Measurements from ENCODE around the gene DAZ2.
"Not testable (repeated sequence)": the region's sequence is repeated elsewhere in the genome, so short reads cannot be mapped to it uniquely, and the experiment has no call there.

DNA sequence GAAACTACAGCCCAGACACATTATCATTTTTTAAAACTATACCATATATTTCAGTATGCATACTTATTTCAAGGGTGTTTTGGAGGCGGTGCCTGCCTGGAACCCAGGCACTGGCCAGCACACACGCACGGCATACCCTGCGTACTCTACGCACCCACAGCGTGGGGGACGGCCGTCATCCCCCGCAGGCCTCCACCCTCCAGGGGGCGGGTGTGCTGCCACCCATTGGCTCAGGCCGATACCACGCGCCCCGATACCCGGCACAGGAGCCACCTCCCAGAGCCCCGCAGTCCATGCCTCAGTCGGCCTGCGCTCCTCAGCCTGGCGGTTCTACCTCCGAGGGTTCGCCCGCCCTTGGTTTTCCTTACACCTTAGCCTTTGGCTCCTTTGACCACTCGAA, at the start of gene DAZ2:
- not testable (repeated sequence) for TF ChIP-seq TCF7L2 (IDR thresholded peaks at IDR 0.05; ENCODE audit: borderline replicate concordance, low read depth, low read length); ZNF670 (tag by site-specific recombination; IDR thresholded peaks at IDR 0.05; ENCODE audit: low read depth); ZNF121 (tag by site-specific recombination; IDR thresholded peaks at IDR 0.05); ZBTB1 (tag by site-specific recombination; IDR thresholded peaks at IDR 0.05); ZNF221 (tag by site-specific recombination; IDR thresholded peaks at IDR 0.05; ENCODE audit: borderline replicate concordance); MEIS1 (CRISPR knock-in tag; IDR thresholded peaks at IDR 0.05; ENCODE audit: borderline replicate concordance); ZNF24 (tag by site-specific recombination; IDR thresholded peaks at IDR 0.05)
- TF ChIP-seq, protein P1, sequence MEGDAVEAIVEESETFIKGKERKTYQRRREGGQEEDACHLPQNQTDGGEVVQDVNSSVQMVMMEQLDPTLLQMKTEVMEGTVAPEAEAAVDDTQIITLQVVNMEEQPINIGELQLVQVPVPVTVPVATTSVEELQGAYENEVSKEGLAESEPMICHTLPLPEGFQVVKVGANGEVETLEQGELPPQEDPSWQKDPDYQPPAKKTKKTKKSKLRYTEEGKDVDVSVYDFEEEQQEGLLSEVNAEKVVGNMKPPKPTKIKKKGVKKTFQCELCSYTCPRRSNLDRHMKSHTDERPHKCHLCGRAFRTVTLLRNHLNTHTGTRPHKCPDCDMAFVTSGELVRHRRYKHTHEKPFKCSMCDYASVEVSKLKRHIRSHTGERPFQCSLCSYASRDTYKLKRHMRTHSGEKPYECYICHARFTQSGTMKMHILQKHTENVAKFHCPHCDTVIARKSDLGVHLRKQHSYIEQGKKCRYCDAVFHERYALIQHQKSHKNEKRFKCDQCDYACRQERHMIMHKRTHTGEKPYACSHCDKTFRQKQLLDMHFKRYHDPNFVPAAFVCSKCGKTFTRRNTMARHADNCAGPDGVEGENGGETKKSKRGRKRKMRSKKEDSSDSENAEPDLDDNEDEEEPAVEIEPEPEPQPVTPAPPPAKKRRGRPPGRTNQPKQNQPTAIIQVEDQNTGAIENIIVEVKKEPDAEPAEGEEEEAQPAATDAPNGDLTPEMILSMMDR (tag by site-specific recombination; IDR thresholded peaks at IDR 0.05): not testable (repeated sequence)

All from HEK293 (cell line).